CD14-positive monocyte (primary cell): ENCODE results near the gene LRP1B. TPM values are rescaled to one million over a fixed set of nuclear protein-coding genes. Genes with fewer than 3 reads are reported as not detected.

Source experiments
- DNase-seq, 3 donors: peaks; one replicate each; pipeline ENCODE4 v3.0.0-alpha.2; 2011 to 2022
- H2AFZ ChIP-seq: 2 replicates; pipeline ENCODE4 v1.6.0; 2012; ENCODE audit warnings: mild to moderate bottlenecking, low read depth, low read length, inconsistent platforms; ENCODE audit not compliant: insufficient read depth, poor library complexity, severe bottlenecking
- H3K27ac ChIP-seq, 2 donors: 1 replicate in 1 of 2; 2 replicates in 1 of 2; pipeline ENCODE4 v1.5.1; 2012 to 2013; ENCODE audit warnings: low read length in 2 of 2, control low read depth in 1 of 2, inconsistent platforms in 1 of 2, low read depth in 1 of 2, mild to moderate bottlenecking in 1 of 2
- H3K27me3 ChIP-seq, 2 donors: one replicate each; pipeline versions ENCODE4 v1.6.0 to v1.6.1; 2011 to 2013; ENCODE audit warnings: low read length in 2 of 2; ENCODE audit not compliant: control insufficient read depth in 2 of 2, insufficient read depth in 2 of 2
- H3K36me3 ChIP-seq, 2 donors: replicated peaks in 1 of 2; 1 replicate in 1 of 2; 2 replicates in 1 of 2; pipeline versions ENCODE4 v1.5.1 to v1.6.1; 2012 to 2013; ENCODE audit warnings: low read length in 2 of 2, control low read depth in 1 of 2, inconsistent platforms in 1 of 2, mild to moderate bottlenecking in 1 of 2; ENCODE audit not compliant: insufficient read depth in 2 of 2, control insufficient read depth in 1 of 2
- H3K4me1 ChIP-seq, 2 donors: 1 replicate in 1 of 2; 2 replicates in 1 of 2; pipeline versions ENCODE4 v1.5.1 to v1.6.1; 2012 to 2013; ENCODE audit warnings: low read length in 2 of 2, control low read depth in 1 of 2, inconsistent platforms in 1 of 2, mild to moderate bottlenecking in 1 of 2, moderate library complexity in 1 of 2; ENCODE audit not compliant: insufficient read depth in 2 of 2, control insufficient read depth in 1 of 2
- H3K4me2 ChIP-seq: replicated peaks from 2 replicates; pipeline ENCODE3; 2012; ENCODE audit warnings: low read length, moderate library complexity, mild to moderate bottlenecking; ENCODE audit not compliant: poor library complexity, severe bottlenecking; ENCODE audit errors: extremely low read depth
- H3K4me3 ChIP-seq, 3 experiments: fragments of 200-600 bp in 1 of 3; sonication (generic) in 1 of 3; replicated peaks in 1 of 3; 1 replicate in 2 of 3; 2 replicates in 1 of 3; pipeline ENCODE4 v1.5.1; 2011 to 2013; ENCODE audit warnings: low read length in 3 of 3, mild to moderate bottlenecking in 3 of 3, control low read depth in 2 of 3, low read depth in 2 of 3, inconsistent platforms in 1 of 3, moderate library complexity in 1 of 3
- H3K79me2 ChIP-seq: 2 replicates; pipeline ENCODE4 v1.6.0; 2012; ENCODE audit warnings: mild to moderate bottlenecking, control low read depth, inconsistent platforms, low read length, moderate library complexity; ENCODE audit not compliant: insufficient read depth
- H3K9ac ChIP-seq: 2 replicates; pipeline ENCODE4 v1.6.0; 2017; ENCODE audit warnings: low read length, mild to moderate bottlenecking; ENCODE audit not compliant: insufficient read depth, poor library complexity, severe bottlenecking
- H3K9me3 ChIP-seq, 2 donors: replicated peaks in 1 of 2; 1 replicate in 1 of 2; 2 replicates in 1 of 2; pipeline versions ENCODE4 v1.5.1 to v1.6.1; 2012 to 2013; ENCODE audit warnings: low read length in 2 of 2, control low read depth in 1 of 2; ENCODE audit not compliant: control insufficient read depth in 1 of 2, insufficient read depth in 1 of 2
- H4K20me1 ChIP-seq: 2 replicates; pipeline ENCODE4 v1.6.0; 2012; ENCODE audit warnings: mild to moderate bottlenecking, low read length, control low read depth, moderate library complexity; ENCODE audit not compliant: insufficient read depth
- H3K27ac Mint-ChIP-seq, 7 donors: one replicate each; pipeline ENCODE4 v1.8.0; 2020; ENCODE audit warnings: mild to moderate bottlenecking in 7 of 7, mixed read lengths in 7 of 7, moderate library complexity in 6 of 7, inconsistent platforms in 2 of 7
- H3K27me3 Mint-ChIP-seq, 3 donors: one replicate each; pipeline ENCODE4 v1.8.0; 2021 to 2022; ENCODE audit warnings: low read depth in 3 of 3, mild to moderate bottlenecking in 3 of 3, mixed read lengths in 3 of 3, moderate library complexity in 3 of 3, inconsistent platforms in 1 of 3
- H3K36me3 Mint-ChIP-seq, 2 donors: one replicate each; pipeline ENCODE4 v1.8.0; 2020; ENCODE audit warnings: mixed read lengths in 2 of 2, inconsistent platforms in 1 of 2, mild to moderate bottlenecking in 1 of 2
- H3K4me1 Mint-ChIP-seq: one replicate; pipeline ENCODE4 v1.8.0; 2020; ENCODE audit warnings: mild to moderate bottlenecking, mixed read lengths
- H3K4me3 Mint-ChIP-seq, 2 donors: one replicate each; pipeline ENCODE4 v1.8.0; 2020; ENCODE audit warnings: mild to moderate bottlenecking in 2 of 2, mixed read lengths in 2 of 2, moderate library complexity in 1 of 2
- H3K9me3 Mint-ChIP-seq, 7 donors: one replicate each; pipeline ENCODE4 v1.8.0; 2020 to 2022; ENCODE audit warnings: mixed read lengths in 7 of 7, mild to moderate bottlenecking in 6 of 7, moderate library complexity in 6 of 7, inconsistent platforms in 2 of 7
- CTCF ChIP-seq: fragments of 200-600 bp; IDR thresholded peaks from one replicate; pipeline ENCODE4 v1.8.0; 2022; ENCODE audit warnings: antibody characterized with exemption, mild to moderate bottlenecking
- WGBS: methylation state at CpG from one replicate; pipeline ENCODE4 v1.1.5; 2013; ENCODE audit warnings: missing lambda C conversion rate; ENCODE audit not compliant: insufficient coverage; 5-methylcytosine and 5-hydroxymethylcytosine counted together
- intact Hi-C, 2 donors: fragments of 100-400 bp; cut with micrococcal nuclease; formaldehyde crosslinking; loops; one replicate each; pipeline versions ENCODE4 v1.15.0 to v1.15.1; 2023
- polyA plus RNA-seq, 3 donors: library from polyadenylated mRNA; depleted of rRNA in 1 of 3; unstranded in 2 of 3; stranded (reverse) in 1 of 3; fragments of 300-500 nt in 2 of 3; fragments of >200 nt in 1 of 3; fragmentation: Illumina TruSeq in 2 of 3; gene quantifications; 1 replicate in 2 of 3; 2 replicates in 1 of 3; pipeline ENCODE4 v1.2.3, GENCODE V29; 2012 to 2021

Gene LRP1B
- polyA plus RNA-seq, 3 donors, result not detected

GRCh38 chr2:140424471-140424870 lies 1706.3 kb downstream of the LRP1B start:
- intact Hi-C loops, result no loop called here
- no peak overlapping the region for H3K9ac ChIP-seq
- H3K9me3 ChIP-seq, result no peaks in the 10 kb centered on the region
- Mint-ChIP-seq H3K9me3 (peaks cover 2 to 14% (median 8%) of the 10 kb centered on the region in 7 donors), H3K27me3 (peaks cover 0 to 3% (median 2%) of the 10 kb centered on the region in 3 donors), H3K36me3 (no peaks in the 10 kb centered on the region), H3K27ac (no peak overlapping the region), H3K4me1 (no peaks in the 10 kb centered on the region), H3K4me3 (no peak overlapping the region)
- H3K27ac ChIP-seq, result no peak overlapping the region
- H3K4me3 ChIP-seq, result no peak overlapping the region
- TF ChIP-seq CTCF, result no peak
- no peak overlapping the region for H3K4me2 ChIP-seq
- no peaks in the 10 kb centered on the region for H3K79me2 ChIP-seq
- DNase-seq, result no peak
- H4K20me1 ChIP-seq, result no peaks in the 10 kb centered on the region
- no peaks in the 10 kb centered on the region for H3K27me3 ChIP-seq
- no peak overlapping the region for H2AFZ ChIP-seq
- no CpG with 5 or more reads among the region's 2 CpGs for WGBS
- no peaks in the 10 kb centered on the region for H3K36me3 ChIP-seq
- H3K4me1 ChIP-seq, result no peaks in the 10 kb centered on the region

GRCh38 chr2:140422759-140423158 lies 1708.1 kb downstream of the LRP1B start:
- Mint-ChIP-seq H3K27me3 (peaks cover 0 to 3% (median 2%) of the 10 kb centered on the region in 3 donors), H3K27ac (no peak overlapping the region), H3K4me1 (no peaks in the 10 kb centered on the region), H3K9me3 (peaks cover 0 to 11% (median 5%) of the 10 kb centered on the region in 7 donors), H3K36me3 (no peaks in the 10 kb centered on the region), H3K4me3 (no peak overlapping the region)
- WGBS, result 93% methylated on average over 3 of the region's 7 CpGs
- Histone ChIP-seq H3K4me1 (no peaks in the 10 kb centered on the region), H3K9me3 (no peaks in the 10 kb centered on the region), H3K27ac (no peak overlapping the region), H3K36me3 (no peaks in the 10 kb centered on the region), H3K4me3 (no peak overlapping the region), H2AFZ (no peak overlapping the region), H4K20me1 (no peaks in the 10 kb centered on the region), H3K9ac (no peak overlapping the region), H3K27me3 (no peaks in the 10 kb centered on the region), H3K4me2 (no peak overlapping the region), H3K79me2 (no peaks in the 10 kb centered on the region)
- intact Hi-C loops, result no loop called here
- no peak for DNase-seq
- no peak for TF ChIP-seq CTCF
